Mononuclear cell (primary cell): ENCODE results near the gene LRRC8B. TPM values are rescaled to one million over a fixed set of nuclear protein-coding genes. Genes with fewer than 3 reads are reported as not detected.
"Not testable (repeated sequence)": the region's sequence is repeated elsewhere in the genome, so short reads cannot be mapped to it uniquely, and the experiment has no call there.

Experiments
- H3K27me3 ChIP-seq: 2 replicates; pipeline ENCODE4 v1.6.0; 2011; ENCODE audit warnings: low read length, control low read depth; ENCODE audit not compliant: insufficient read depth
- H3K4me1 ChIP-seq: 2 replicates; pipeline ENCODE4 v1.5.1; 2011; ENCODE audit warnings: mild to moderate bottlenecking, low read length, control low read depth; ENCODE audit not compliant: insufficient read depth
- H3K4me3 ChIP-seq: 2 replicates; pipeline ENCODE4 v1.5.1; 2011; ENCODE audit warnings: mild to moderate bottlenecking, low read length, moderate library complexity
- H3K9me3 ChIP-seq: 2 replicates; pipeline ENCODE4 v1.5.1; 2011; ENCODE audit warnings: low read depth, mild to moderate bottlenecking, control low read depth, low read length
- total RNA-seq: library from RNA; depleted of rRNA; stranded (reverse); fragments of >200 nt; gene quantifications from one replicate; pipeline ENCODE4 v1.2.3, GENCODE V29; 2012

LRRC8B gene
- 25.3 TPM for total RNA-seq

GRCh38 chr1:89524369-89525168, at the start of gene LRRC8B:
Gene LRRC8B (plus strand): TSS chr1:89524829. CDS start chr1:89582651, 57,822 bp downstream.
- H3K27me3 ChIP-seq: no peaks in the 10 kb centered on the region
- peaks cover 21% of the 10 kb centered on the region for H3K4me1 ChIP-seq
- peak within 1 kb of the TSS; percentile 84 for H3K4me3 ChIP-seq
- no peaks in the 10 kb centered on the region for H3K9me3 ChIP-seq

DNA sequence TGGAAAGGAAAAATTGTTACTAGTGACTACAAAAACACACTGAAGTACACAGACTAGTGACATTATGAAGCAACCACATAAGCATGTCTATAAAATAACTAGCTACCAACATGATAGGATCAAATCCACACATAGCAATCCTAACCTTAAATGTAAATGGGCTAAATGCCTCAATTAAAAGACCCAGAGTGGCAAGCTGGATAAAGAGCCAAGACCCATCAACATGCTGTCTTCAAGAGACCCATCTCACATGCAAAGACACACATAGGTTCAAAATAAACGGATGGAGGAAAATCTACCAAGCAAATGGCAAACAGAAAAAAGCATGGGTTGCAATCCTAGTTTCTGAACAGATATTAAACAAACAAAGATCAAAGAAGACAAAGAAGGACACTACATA, 49.4 kb upstream of the LRRC8B start:
- Histone ChIP-seq H3K27me3 (peaks cover 4% of the 10 kb centered on the region), H3K9me3 (peaks cover 8% of the 10 kb centered on the region), H3K4me1 (no peaks in the 10 kb centered on the region), H3K4me3 (no peak overlapping the region)

DNA sequence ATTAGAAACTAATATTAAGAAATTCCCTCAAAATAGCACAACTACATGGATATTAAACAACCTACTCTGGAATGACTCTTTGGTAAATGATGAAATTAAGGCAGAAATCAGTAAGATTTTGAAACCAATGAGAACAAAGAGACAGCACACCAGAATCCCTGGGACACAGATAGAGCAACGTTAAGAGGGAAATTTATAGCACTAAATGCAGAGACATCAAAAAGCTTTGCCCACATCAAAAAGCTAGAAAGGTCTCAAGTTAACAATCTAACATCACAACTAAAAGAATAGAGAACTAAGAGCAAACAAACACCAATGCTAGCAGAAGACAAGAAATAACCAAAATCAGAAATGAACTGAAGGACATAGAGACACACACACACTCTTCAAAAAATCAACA, 48.6 kb upstream of the LRRC8B start:
- Histone ChIP-seq H3K27me3 (peaks cover under 1% of the 10 kb centered on the region), H3K4me1 (no peaks in the 10 kb centered on the region), H3K9me3 (peaks cover 10% of the 10 kb centered on the region)

DNA sequence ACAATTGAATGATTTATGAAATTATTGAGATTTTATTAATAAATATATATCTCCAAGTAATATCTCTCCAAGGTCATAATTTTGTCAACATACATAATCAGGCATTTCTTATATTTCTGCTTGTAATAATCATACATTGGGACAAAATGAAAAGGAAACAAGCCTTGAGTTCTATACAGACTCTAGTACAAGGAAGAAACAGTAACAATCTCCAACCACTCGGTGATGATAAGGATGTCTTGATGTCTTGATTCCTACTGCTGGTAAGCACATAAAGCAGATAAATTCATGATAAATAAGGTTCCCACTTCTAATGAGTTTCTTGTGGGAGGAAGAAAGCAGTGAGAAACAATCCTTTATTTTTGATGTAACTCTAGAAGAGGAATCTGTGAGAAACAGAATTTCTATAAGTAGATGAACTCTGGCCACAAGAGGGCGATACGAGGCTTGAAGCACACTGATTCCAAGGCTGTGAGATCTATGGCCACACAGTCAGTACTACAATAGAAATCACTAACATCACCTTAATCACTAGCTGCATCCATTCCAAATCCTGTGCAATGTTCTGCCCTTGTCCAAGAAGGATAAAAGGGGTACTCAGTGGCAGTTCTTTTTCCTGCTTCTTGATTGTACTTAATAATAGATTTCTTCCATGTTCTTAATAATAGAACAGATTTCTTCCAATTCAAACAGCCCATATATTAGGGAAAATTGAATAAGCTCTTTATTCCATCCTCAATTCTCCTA, 41.4 kb upstream of the LRRC8B start:
- Histone ChIP-seq H3K9me3 (peaks cover 6% of the 10 kb centered on the region), H3K4me1 (peaks cover 9% of the 10 kb centered on the region), H3K27me3 (no peaks in the 10 kb centered on the region)

More for the DNA sequence above, 48.6 kb upstream of the LRRC8B start:
- no peak overlapping the region for H3K4me3 ChIP-seq

DNA sequence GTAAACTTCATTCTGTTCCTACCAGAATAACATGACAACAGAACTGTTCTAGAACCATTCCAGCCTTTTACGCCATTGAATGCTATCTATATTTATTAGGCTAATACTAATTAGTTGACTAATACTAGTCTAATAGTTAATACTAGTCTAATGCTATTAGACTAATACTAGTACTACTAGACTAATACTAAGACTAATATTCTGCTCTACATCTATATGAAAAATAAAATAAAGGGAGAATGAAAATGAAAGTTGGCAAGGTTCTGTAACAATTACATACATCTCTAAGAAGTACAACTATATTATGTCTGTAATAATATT, 40.9 kb upstream of the LRRC8B start:
- Histone ChIP-seq H3K4me3 (no peak overlapping the region), H3K4me1 (peaks cover 14% of the 10 kb centered on the region), H3K27me3 (no peaks in the 10 kb centered on the region), H3K9me3 (peaks cover 6% of the 10 kb centered on the region)

More for the DNA sequence above, 41.4 kb upstream of the LRRC8B start:
- no peak overlapping the region for H3K4me3 ChIP-seq

DNA sequence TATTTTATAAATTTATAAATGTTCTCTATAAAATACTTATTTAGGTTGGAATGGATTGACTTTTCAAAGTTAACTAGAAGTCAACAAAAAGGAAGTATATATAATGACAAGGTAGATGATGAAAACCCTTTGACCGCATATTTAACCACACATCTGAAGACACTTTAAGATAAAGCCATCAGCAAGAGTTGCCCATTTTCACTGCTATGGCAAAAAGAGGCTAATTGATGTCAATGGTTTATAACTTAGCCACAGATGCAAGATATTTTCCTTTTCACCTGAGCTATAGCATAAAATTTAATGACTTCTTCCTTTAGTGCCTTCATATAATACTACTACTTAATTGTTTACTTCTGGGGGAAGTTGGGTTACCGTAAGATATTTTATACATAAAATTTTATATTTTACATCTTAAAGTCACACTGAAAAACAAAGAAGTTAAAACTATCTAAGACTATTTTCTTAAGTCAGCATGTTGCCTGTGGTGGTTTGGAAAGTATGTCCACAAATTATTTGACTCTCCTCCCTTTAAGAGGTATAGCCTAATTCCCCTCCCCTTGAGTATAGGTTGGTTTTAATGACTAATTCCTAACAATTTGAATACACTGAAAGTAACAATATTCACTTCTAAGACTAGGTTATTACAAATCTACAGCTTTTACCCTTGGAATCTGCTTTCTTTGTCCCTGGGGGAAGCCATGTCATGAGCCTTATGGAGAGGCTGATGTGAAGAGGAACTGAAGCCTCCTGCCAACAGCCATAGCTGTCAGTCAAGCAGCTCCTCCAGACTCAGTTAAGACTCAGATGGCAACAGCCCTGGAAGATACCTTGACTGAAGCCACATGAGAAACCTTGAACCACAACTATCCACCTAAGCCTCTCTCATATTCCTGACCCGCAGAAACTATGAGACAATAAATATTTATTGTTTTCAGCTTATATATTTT, 40.3 kb upstream of the LRRC8B start:
- H3K4me3 ChIP-seq: no peak overlapping the region
- peaks cover 6% of the 10 kb centered on the region for H3K9me3 ChIP-seq
- no peaks in the 10 kb centered on the region for H3K27me3 ChIP-seq
- peaks cover 21% of the 10 kb centered on the region for H3K4me1 ChIP-seq

DNA sequence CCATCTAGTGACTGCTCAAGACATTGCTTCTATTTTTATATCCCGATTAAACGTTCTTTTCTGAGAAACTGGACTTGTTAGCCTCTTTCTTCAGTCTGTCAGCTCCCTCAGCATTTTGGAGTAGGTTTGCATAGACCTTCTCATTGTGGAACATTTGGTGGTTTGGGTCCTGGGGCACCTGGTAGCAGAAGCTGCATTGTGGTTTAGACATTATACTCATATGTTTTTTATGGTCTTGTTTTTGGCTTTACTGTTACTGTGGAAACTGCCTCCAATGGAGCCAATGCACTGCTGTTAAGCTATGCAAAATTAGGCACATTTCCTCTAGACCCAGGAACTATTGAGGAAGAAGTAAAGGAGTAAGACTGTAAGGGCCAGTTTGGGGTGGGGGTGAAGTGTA, 36.7 kb upstream of the LRRC8B start:
- Histone ChIP-seq H3K27me3 (no peaks in the 10 kb centered on the region), H3K4me3 (no peak overlapping the region), H3K9me3 (no peaks in the 10 kb centered on the region), H3K4me1 (peaks cover 30% of the 10 kb centered on the region)

- Histone ChIP-seq H3K27me3 (no peaks in the 10 kb centered on the region), H3K4me1 (peaks cover 25% of the 10 kb centered on the region), H3K4me3 (no peak overlapping the region), H3K9me3 (no peaks in the 10 kb centered on the region)
Observed at GRCh38 chr1:89489047-89489729, 35.4 kb upstream of the LRRC8B start.

DNA sequence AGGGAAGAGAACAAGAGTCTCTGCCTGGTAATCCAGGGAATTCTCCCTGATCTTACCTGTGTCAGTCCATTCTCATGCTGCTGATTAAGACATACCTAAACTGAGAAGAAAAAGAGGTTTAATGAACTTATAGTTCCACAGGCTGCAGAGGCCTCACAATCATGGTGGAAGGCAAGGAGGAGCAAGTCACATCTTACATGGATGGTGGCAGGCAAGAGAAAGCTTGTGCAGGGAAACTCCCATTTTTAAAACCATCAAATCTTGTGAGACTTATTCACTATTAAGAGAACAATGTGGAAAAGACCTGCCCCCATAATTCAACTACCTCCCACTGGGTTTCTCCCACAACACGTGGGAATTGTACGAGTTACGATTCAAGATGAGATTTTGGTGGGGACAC, 34.2 kb upstream of the LRRC8B start:
- no peak overlapping the region for H3K4me3 ChIP-seq
- no peaks in the 10 kb centered on the region for H3K9me3 ChIP-seq

DNA sequence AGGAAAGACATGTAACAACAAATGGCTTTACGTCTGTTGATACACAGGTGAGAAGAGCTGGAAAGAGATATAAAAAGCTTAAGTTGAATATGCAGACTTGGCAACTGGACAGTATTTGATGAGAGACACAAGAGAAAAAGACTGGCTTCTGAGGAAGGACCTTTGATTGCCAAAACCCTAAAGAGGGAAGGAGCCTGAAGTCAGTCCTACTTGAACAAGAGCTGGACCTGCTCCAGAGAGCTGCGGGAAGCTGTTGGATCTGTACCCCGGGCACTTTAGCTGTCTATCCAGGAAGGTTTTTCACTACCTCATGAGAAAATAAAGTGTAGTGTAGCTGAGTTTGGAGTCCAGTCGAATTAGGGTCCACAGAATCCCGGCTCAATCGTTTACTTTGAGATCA, 25.3 kb upstream of the LRRC8B start:
- Histone ChIP-seq H3K4me3 (no peak overlapping the region), H3K27me3 (no peaks in the 10 kb centered on the region), H3K9me3 (no peaks in the 10 kb centered on the region), H3K4me1 (no peaks in the 10 kb centered on the region)

More for the DNA sequence above, 34.2 kb upstream of the LRRC8B start:
- H3K4me1 ChIP-seq: peaks cover 25% of the 10 kb centered on the region
- H3K27me3 ChIP-seq: no peaks in the 10 kb centered on the region

DNA sequence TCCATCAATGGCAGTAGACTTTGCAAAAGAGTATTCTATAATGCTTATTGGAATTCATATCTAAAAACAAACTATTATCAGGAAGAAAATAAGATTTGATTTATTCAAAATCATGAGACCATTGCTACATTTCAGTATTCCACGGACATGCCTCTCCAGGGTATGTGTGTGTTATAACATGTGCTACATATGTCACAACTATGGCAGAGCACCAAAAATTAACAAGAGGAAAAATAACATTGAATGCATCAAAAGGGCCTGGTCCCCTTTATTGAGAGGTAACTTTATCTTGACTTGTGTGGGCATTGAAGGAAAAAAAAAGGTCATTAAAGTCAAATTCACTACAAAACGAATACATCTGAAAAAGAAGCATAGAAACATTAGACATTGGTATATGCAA, 22.6 kb upstream of the LRRC8B start:
- no peaks in the 10 kb centered on the region for H3K4me1 ChIP-seq
- no peaks in the 10 kb centered on the region for H3K27me3 ChIP-seq
- H3K9me3 ChIP-seq: no peaks in the 10 kb centered on the region
- no peak overlapping the region for H3K4me3 ChIP-seq

- no peaks in the 10 kb centered on the region for H3K27me3 ChIP-seq
- H3K4me3 ChIP-seq: no peak overlapping the region
- no peaks in the 10 kb centered on the region for H3K4me1 ChIP-seq
- H3K9me3 ChIP-seq: no peaks in the 10 kb centered on the region
Observed at GRCh38 chr1:89502895-89503294, 21.7 kb upstream of the LRRC8B start.

DNA sequence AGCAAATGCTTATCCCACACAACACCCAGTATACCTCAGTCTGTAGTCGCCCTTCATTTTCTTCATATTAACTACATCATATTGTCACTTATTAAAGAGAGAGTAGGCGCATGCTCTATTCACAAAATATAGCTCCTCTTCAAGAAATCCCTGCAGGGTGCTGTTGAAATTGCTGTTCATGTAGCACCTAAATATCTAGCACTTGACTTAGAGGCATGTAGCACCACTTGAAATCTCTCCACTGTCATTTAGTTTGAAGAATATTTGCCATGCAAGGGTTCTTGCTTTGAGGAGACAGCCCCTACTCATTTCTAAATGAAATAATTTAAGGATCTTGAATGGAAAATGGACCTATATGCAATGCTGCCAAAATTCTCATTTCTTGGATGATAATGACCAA, 20.9 kb upstream of the LRRC8B start:
- no peaks in the 10 kb centered on the region for H3K4me1 ChIP-seq
- H3K4me3 ChIP-seq: no peak overlapping the region
- no peaks in the 10 kb centered on the region for H3K9me3 ChIP-seq
- no peaks in the 10 kb centered on the region for H3K27me3 ChIP-seq

DNA sequence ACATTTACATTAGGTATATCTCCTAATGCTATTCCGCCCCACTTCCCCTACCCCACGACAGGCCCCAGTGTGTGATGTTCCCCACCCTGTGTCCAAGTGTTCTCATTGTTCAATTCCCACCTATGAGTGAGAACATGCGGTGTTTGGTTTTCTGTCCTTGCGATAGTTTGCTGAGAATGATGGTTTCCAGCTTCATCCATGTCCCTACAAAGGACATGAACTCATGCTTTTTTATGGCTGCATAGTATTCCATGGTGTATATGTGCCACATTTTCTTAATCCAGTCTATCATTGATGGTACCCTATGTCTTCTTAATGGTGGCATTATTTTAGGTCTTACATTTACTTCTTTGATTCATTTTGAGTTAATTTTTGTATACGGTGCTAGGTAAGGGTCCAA, 14.6 kb upstream of the LRRC8B start:
- H3K4me1 ChIP-seq, H3K27me3 ChIP-seq, H3K9me3 ChIP-seq, H3K4me3 ChIP-seq: not testable (repeated sequence)
